SK-N-SH (cell line): Measurements from ENCODE around the gene FDXR.

Source experiments
- CTCF ChIP-seq: fragments of 200-600 bp; sonication (generic); IDR thresholded peaks from 2 replicates; pipeline ENCODE4 v1.6.1; 2017; ENCODE audit warnings: antibody characterized with exemption, mild to moderate bottlenecking, moderate library complexity
- FOXJ3 ChIP-seq: sonication (generic); formaldehyde crosslinking; IDR thresholded peaks from 2 replicates; pipeline ENCODE4 v1.5.1; 2020; ENCODE audit warnings: mild to moderate bottlenecking, missing genetic modification reagents
- MAX ChIP-seq: IDR thresholded peaks from 2 replicates; pipeline ENCODE4 v1.4.0; 2012; ENCODE audit warnings: low read depth
- POLR2AphosphoS5 ChIP-seq: IDR thresholded peaks from 2 replicates; pipeline ENCODE4 v1.6.1; 2012; ENCODE audit warnings: low read depth, low read length
- SIN3A ChIP-seq: IDR thresholded peaks from 2 replicates; pipeline ENCODE4 v1.6.1; 2012; ENCODE audit warnings: low read depth, mild to moderate bottlenecking, low read length, moderate library complexity, borderline replicate concordance
- SMC3 ChIP-seq: IDR thresholded peaks from 2 replicates; pipeline ENCODE4 v1.6.1; 2012; ENCODE audit warnings: low read depth, low read length, improper control_type of control experiment
- ZBTB33 ChIP-seq: IDR thresholded peaks from 2 replicates; pipeline ENCODE4 v1.4.0; 2012; ENCODE audit warnings: low read depth, borderline replicate concordance

- TF ChIP-seq CTCF (no peak), SMC3 (no peak), ZBTB33 (no peak), POLR2AphosphoS5 (no peak), MAX (no peak), SIN3A (no peak), FOXJ3 (CRISPR knock-in tag) (no peak)
Measured at GRCh38 chr17:74860872-74861661, 11.7 kb downstream of the FDXR start.
